Caco-2 (cell line): ENCODE measurements around the gene OTUD5. TPM values are rescaled to one million over a fixed set of nuclear protein-coding genes. Genes with fewer than 3 reads are reported as not detected.
A peak's percentile ranks its signal among the peaks of the same experiment; 100 is the strongest.

Experiments
- BruUV-seq: library from RNA; stranded (reverse); fragments of 400-500 nt; replicated peaks from 2 replicates; lab custom pipeline; 2021; lab: Mats Ljungman, UMichigan
- CTCF ChIA-PET: fragments of 300-600 bp; sonication (Branson Sonifier 250); formaldehyde crosslinking; loops from one replicate; lab custom pipeline; 2022; ENCODE audit warnings: antibody characterized with exemption; lab: Charles Lee
- POLR2A ChIA-PET: fragments of 300-600 bp; sonication (Branson Sonifier 250); formaldehyde crosslinking; loops from one replicate; lab custom pipeline; 2022; ENCODE audit warnings: antibody characterized with exemption; lab: Charles Lee
- DNase-seq, 2 experiments: peaks; one replicate each; pipeline versions ENCODE4 v3.0.0 to v3.0.0-alpha.2; 2020 to 2022
- H3K27me3 ChIP-seq: replicated peaks from 2 replicates; pipeline ENCODE4 v1.6.0; 2011; ENCODE audit warnings: low read length; ENCODE audit not compliant: control insufficient read depth, insufficient read depth
- H3K36me3 ChIP-seq: 2 replicates; pipeline ENCODE4 v1.5.1; 2011; ENCODE audit warnings: low read length; ENCODE audit not compliant: control insufficient read depth, insufficient read depth
- H3K4me1 ChIP-seq: fragments of 250-450 bp; sonication (Bioruptor Pico); 2 replicates; pipeline ENCODE4 v1.5.1; 2020; ENCODE audit warnings: mild to moderate bottlenecking
- H3K4me3 ChIP-seq: 2 replicates; pipeline ENCODE4 v1.5.1; 2011; ENCODE audit warnings: low read depth, mild to moderate bottlenecking, control low read depth, low read length
- H3K9me3 ChIP-seq: fragments of 250-450 bp; sonication (Bioruptor Pico); 2 replicates; pipeline ENCODE4 v1.5.1; 2020; ENCODE audit warnings: mild to moderate bottlenecking, moderate library complexity
- H3K27ac Mint-ChIP-seq: one replicate; pipeline ENCODE4 v1.8.0; 2022; ENCODE audit warnings: mixed read lengths; ENCODE audit not compliant: unreplicated experiment
- H3K27me3 Mint-ChIP-seq: one replicate; pipeline ENCODE4 v1.8.0; 2022; ENCODE audit warnings: mixed read lengths; ENCODE audit not compliant: insufficient read depth, unreplicated experiment
- H3K36me3 Mint-ChIP-seq: one replicate; pipeline ENCODE4 v1.8.0; 2022; ENCODE audit warnings: mild to moderate bottlenecking, mixed read lengths; ENCODE audit not compliant: insufficient read depth, unreplicated experiment
- H3K4me1 Mint-ChIP-seq: one replicate; pipeline ENCODE4 v1.8.0; 2022; ENCODE audit warnings: low read depth, mixed read lengths; ENCODE audit not compliant: unreplicated experiment
- H3K4me3 Mint-ChIP-seq: one replicate; pipeline ENCODE4 v1.8.0; 2022; ENCODE audit warnings: mild to moderate bottlenecking, moderate library complexity, mixed read lengths; ENCODE audit not compliant: unreplicated experiment
- H3K9me3 Mint-ChIP-seq: one replicate; pipeline ENCODE4 v1.8.0; 2022; ENCODE audit warnings: mixed read lengths; ENCODE audit not compliant: unreplicated experiment
- intact Hi-C: fragments of 100-400 bp; cut with micrococcal nuclease; formaldehyde crosslinking; loops from one replicate; pipeline ENCODE4 v1.10.0; 2022; ENCODE audit not compliant: unreplicated experiment
- total RNA-seq: library from RNA; stranded (reverse); gene quantifications from 2 replicates; pipeline ENCODE4 v1.2.3, GENCODE V29; 2022
- TF ChIP-seq, protein P1 (sequence below), 2 experiments: fragments of 200-600 bp in 1 of 2; IDR thresholded peaks; 1 replicate in 1 of 2; 2 replicates in 1 of 2; pipeline versions ENCODE4 v1.5.1 to v1.8.0; 2011 to 2022; ENCODE audit warnings: antibody characterized with exemption in 1 of 2, control low read depth in 1 of 2, inconsistent platforms in 1 of 2, low read depth in 1 of 2, low read length in 1 of 2, mild to moderate bottlenecking in 1 of 2, moderate library complexity in 1 of 2; ENCODE audit not compliant: insufficient read depth in 1 of 2, severe bottlenecking in 1 of 2, unreplicated experiment in 1 of 2

OTUD5 gene
- total RNA-seq, 1 experiment from 2014 or later: 40.6 TPM

DNA sequence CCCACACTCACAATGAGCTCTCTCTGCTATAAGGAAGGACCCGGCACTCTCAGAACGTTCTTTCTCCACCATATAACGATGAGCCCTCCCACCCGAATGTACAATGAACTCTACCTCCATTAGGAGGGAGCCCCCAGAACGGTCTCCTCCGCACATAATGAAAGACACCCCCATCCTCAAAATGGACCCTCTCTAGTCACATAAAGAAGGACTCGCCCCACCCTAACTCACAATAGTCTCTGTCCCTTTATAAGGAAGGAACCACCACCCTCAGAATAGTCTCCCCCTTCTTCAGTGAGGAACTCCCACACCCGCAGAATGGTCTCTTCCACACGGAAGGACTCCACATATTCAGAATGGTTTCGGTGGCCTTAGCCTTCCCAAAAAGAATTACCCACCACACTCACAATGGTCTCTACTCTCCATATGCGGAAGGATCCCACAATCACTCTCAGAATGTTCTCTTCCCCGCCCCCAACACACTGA is 46.4 kb downstream of the OTUD5 start:
- Mint-ChIP-seq H3K4me3 (peak overlapping the region; percentile 95), H3K36me3 (peaks cover 32% of the 10 kb centered on the region), H3K27ac (peak overlapping the region; percentile 100), H3K9me3 (no peaks in the 10 kb centered on the region), H3K27me3 (no peaks in the 10 kb centered on the region), H3K4me1 (peaks cover 21% of the 10 kb centered on the region)
- CTCF ChIA-PET: interaction anchor here (1.2 to 1.5 kb wide), 3 partner anchors 13 to 105 kb away, joined by 3 to 4 read pairs (median 4); partner anchors contain the start of genes PQBP1 and TIMM17B
- POLR2A ChIA-PET: interaction anchor here (1.3 to 1.6 kb wide), 3 partner anchors 13 to 235 kb away, joined by 5 to 24 read pairs (median 9); partner anchors contain the start of genes HDAC6, PQBP1 and TIMM17B
- DNase-seq: no peak
- no peaks in the 10 kb centered on the region for H3K9me3 ChIP-seq
- TF ChIP-seq, protein P1, sequence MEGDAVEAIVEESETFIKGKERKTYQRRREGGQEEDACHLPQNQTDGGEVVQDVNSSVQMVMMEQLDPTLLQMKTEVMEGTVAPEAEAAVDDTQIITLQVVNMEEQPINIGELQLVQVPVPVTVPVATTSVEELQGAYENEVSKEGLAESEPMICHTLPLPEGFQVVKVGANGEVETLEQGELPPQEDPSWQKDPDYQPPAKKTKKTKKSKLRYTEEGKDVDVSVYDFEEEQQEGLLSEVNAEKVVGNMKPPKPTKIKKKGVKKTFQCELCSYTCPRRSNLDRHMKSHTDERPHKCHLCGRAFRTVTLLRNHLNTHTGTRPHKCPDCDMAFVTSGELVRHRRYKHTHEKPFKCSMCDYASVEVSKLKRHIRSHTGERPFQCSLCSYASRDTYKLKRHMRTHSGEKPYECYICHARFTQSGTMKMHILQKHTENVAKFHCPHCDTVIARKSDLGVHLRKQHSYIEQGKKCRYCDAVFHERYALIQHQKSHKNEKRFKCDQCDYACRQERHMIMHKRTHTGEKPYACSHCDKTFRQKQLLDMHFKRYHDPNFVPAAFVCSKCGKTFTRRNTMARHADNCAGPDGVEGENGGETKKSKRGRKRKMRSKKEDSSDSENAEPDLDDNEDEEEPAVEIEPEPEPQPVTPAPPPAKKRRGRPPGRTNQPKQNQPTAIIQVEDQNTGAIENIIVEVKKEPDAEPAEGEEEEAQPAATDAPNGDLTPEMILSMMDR (IDR thresholded peaks at IDR 0.05; ENCODE audit: insufficient read depth in 1 of 2, low read depth in 1 of 2, low read length in 1 of 2, severe bottlenecking in 1 of 2, unreplicated experiment in 1 of 2): no peak
- 0 out of 2 replicates have a peak, but pooled peaks cover 7% of the 10 kb centered on the region for H3K4me1 ChIP-seq
- H3K27me3 ChIP-seq: no peaks in the 10 kb centered on the region
- no peaks in the 10 kb centered on the region; the same call in 1 of the 2 replicates for H3K36me3 ChIP-seq
- H3K4me3 ChIP-seq: peak overlapping the region; percentile 87
- BruUV-seq: no TSS peak
- intact Hi-C loops: no loop called here

DNA sequence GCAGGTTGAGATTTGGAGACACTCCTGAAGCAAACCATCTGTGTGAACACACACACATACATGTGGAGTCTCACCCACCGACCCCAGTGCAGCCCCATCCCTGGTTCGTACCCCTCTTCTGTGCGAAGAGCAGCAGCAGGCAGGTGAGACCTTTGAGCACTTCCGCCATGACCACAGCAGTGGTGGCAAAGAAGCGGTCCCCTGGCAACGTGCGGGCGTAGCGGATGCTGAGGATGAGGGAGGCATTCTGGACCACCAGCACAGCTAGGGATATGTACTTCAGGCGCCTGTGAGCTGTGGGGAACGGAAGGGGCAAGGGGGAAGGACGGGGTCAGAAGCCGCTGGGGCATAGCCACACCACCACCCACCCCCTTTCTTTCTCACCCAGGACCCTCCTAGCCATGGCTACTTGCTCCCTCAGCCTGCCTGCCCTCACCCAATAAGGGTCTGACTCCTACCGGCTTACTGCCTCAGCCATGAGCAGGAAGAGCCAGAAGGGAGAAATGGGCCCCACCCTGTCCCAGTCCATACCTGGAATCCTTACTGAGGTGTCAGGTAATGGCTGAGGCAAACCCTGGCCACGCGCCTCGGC is 47.6 kb downstream of the OTUD5 start:
- H3K36me3 ChIP-seq: no peaks in the 10 kb centered on the region; the same call in 1 of the 2 replicates
- BruUV-seq: no TSS peak
- Mint-ChIP-seq H3K36me3 (peaks cover 40% of the 10 kb centered on the region), H3K27ac (no peak overlapping the region), H3K9me3 (no peaks in the 10 kb centered on the region), H3K4me1 (peaks cover 21% of the 10 kb centered on the region), H3K4me3 (no peak overlapping the region), H3K27me3 (no peaks in the 10 kb centered on the region)
- 0 out of 2 replicates have a peak, but pooled peaks cover 7% of the 10 kb centered on the region for H3K4me1 ChIP-seq
- H3K4me3 ChIP-seq: no peak overlapping the region
- no peaks in the 10 kb centered on the region for H3K9me3 ChIP-seq
- POLR2A ChIA-PET: interaction anchor here (0.6 kb wide), 1 partner anchor 28 kb away, joined by 3 read pairs; no protein-coding TSS in a partner anchor
- DNase-seq: no peak
- TF ChIP-seq, protein P1 (IDR thresholded peaks at IDR 0.05; ENCODE audit: insufficient read depth in 1 of 2, low read depth in 1 of 2, low read length in 1 of 2, severe bottlenecking in 1 of 2, unreplicated experiment in 1 of 2): no peak
- H3K27me3 ChIP-seq: no peaks in the 10 kb centered on the region
- intact Hi-C loops: no loop called here
- CTCF ChIA-PET: no interaction called here

- Mint-ChIP-seq H3K27ac (no peak overlapping the region), H3K9me3 (no peaks in the 10 kb centered on the region), H3K36me3 (peaks cover 42% of the 10 kb centered on the region), H3K4me1 (peaks cover 21% of the 10 kb centered on the region), H3K4me3 (peak overlapping the region; percentile 27), H3K27me3 (no peaks in the 10 kb centered on the region)
- no peaks in the 10 kb centered on the region for H3K27me3 ChIP-seq
- 0 out of 2 replicates have a peak, but pooled peaks cover 7% of the 10 kb centered on the region for H3K4me1 ChIP-seq
- ChIA-PET CTCF (interaction anchor here (1.0 kb wide), 1 partner anchor 17 kb away, joined by 3 read pairs; no protein-coding TSS in a partner anchor), POLR2A (no interaction called here)
- TF ChIP-seq, protein P1 (IDR thresholded peaks at IDR 0.05; ENCODE audit: insufficient read depth in 1 of 2, low read depth in 1 of 2, low read length in 1 of 2, severe bottlenecking in 1 of 2, unreplicated experiment in 1 of 2): no peak
- H3K36me3 ChIP-seq: no peaks in the 10 kb centered on the region
- H3K9me3 ChIP-seq: no peaks in the 10 kb centered on the region
- intact Hi-C loops: no loop called here
- peak; percentile 68 for DNase-seq
- no TSS peak for BruUV-seq
- H3K4me3 ChIP-seq: no peak overlapping the region
These were observed 48.8 kb downstream of the OTUD5 start for GRCh38 chrX:48908600-48908999.
